GM12892 (cell line): ENCODE results near the gene FAM107B.

Source experiments
- POLR2A ChIP-seq: IDR thresholded peaks from 2 replicates; pipeline ENCODE4 v1.6.1; 2011; ENCODE audit warnings: low read depth, low read length, control low read depth
- POLR2AphosphoS5 ChIP-seq: IDR thresholded peaks from 2 replicates; pipeline ENCODE4 v1.6.1; 2011; ENCODE audit warnings: low read depth, low read length, control low read depth
- TAF1 ChIP-seq: IDR thresholded peaks from 2 replicates; pipeline ENCODE4 v1.6.1; 2011; ENCODE audit warnings: low read depth, mild to moderate bottlenecking, control low read depth, low read length, borderline replicate concordance

GRCh38 chr10:14540611-14541010, 234.1 kb downstream of the FAM107B start:
- TF ChIP-seq POLR2AphosphoS5 (no peak; the same call in 1 of the 2 replicates), POLR2A (no peak), TAF1 (no peak)
